HG03354 (cell line): ENCODE results near the gene SLC30A5.

Source experiments
- ATAC-seq: cut with Tn5 transposase; IDR thresholded peaks from one replicate; pipeline ENCODE4 v1.9.1; 2021; ENCODE audit warnings: mild to moderate bottlenecking; ENCODE audit not compliant: unreplicated experiment, poor library complexity, severe bottlenecking

Gene SLC30A5

DNA sequence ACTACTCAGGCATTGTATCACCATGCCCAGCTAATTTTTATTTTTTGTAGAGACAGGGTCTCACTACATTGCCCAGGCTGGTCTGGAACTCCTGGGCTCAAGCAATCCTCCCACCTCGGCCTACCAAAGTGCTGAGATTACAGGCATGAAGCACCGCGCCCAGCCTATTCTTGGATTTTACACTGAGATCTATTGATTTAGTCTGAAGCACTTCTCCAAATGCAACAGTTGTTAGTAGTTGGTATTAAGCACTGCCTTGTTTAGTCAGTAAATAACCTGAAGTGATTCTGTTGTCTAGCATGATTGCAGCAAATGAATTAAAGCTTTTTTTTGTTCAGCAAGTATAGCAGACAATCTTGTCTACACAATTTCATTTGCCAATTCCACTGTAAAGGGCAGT is 64.2 kb downstream of the SLC30A5 start:
- ATAC-seq: no peak

DNA sequence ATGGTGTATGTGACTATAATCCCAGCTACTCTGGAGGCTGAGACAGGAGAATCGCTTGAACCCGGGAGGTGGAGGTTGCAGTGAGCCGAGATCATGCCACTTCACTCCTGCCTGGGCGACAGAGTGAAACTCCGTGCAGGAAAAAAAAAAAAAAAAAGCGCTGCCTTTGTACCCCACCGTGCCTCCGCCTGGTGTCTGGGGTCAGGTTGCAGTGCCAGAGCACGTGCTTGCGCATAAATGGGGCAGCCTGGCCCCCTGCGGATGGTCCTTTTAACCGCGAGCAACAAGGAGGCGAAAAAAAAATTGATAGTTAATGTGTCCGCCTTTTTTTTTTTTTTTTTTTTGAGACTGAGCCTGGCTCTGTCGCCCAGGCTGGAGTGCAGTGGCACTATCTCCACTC is 66.8 kb downstream of the SLC30A5 start:
- no peak for ATAC-seq

DNA sequence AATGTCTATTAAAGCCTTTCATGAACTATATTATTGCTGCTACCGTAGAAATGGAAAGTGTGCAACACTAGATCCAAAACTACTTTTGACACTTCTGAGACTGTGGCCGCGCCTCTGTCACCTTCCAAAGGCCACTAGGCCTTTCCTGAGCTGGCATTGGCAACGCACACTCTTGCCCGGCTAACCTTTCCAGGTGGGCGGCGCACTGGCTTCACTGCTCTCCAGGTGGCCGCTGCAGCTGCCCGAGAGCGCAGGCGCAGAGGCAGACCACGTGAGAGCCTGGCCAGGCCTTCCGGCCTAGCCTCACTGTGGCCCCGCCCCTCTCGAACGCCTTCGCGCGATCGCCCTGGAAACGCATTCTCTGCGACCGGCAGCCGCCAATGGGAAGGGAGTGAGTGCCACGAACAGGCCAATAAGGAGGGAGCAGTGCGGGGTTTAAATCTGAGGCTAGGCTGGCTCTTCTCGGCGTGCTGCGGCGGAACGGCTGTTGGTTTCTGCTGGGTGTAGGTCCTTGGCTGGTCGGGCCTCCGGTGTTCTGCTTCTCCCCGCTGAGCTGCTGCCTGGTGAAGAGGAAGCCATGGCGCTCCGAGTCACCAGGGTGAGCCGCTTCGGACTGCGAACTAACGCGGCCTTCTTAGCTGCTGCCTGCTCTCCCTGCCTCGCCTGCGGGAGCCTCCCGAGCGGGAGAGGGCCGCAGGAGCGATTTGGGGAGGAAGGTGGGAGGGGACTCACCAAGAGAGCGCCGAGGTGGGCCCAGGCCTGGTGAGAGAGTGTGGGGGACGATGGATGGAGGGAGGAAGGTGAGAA is 73.1 kb downstream of the SLC30A5 start, which contains the start of gene CCNB1:
TSS of gene CCNB1 (plus strand) at position 465 of the 807 bp plus-strand sequence. CDS start at position 578, 113 bp downstream.
- ATAC-seq: peak; percentile 99

DNA sequence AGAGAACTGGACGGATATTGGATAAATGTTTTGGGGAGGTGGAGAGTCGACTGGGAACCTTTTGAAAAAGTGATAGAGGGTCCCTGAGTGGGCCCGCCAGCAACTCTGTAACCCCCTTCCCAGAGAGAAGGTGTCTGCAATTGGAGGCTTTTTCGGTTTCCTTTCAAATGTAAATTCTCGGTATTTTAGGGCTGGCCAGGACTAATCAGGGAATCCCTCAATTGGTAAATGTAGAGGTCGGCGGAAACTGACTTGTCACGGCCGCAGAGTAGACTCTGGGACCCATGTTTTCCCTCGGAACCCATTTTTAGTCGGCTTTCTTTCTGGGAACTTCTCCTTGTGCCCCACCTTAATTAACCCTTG is 73.7 kb downstream of the SLC30A5 start:
- ATAC-seq: no peak

DNA sequence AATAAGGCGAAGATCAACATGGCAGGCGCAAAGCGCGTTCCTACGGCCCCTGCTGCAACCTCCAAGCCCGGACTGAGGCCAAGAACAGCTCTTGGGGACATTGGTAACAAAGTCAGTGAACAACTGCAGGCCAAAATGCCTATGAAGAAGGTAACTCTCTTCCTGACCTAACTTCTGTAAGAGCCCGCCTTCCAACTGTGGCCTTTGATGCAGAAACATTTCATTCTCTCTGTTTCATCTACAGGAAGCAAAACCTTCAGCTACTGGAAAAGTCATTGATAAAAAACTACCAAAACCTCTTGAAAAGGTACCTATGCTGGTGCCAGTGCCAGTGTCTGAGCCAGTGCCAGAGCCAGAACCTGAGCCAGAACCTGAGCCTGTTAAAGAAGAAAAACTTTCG is 74.1 kb downstream of the SLC30A5 start:
- ATAC-seq: no peak

DNA sequence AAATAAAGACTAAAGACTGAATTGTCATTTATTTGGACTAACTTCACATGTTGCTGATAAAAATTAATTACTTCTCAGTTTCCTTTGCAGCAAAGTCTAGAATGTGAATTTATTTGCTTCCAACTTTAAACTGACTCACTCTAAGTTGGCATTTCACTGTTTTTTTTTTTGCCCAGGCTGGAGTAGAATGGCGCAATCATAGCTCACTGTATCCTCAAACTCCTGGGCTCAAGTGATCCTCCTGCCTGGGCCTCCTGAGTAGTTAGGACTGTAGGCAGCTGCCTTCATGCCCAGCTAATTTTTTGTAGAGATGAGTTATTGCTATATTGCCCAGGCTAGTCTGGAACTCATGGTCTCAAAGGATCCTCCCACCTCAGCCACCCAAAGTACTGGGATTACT is 76.7 kb downstream of the SLC30A5 start:
- ATAC-seq: no peak

DNA sequence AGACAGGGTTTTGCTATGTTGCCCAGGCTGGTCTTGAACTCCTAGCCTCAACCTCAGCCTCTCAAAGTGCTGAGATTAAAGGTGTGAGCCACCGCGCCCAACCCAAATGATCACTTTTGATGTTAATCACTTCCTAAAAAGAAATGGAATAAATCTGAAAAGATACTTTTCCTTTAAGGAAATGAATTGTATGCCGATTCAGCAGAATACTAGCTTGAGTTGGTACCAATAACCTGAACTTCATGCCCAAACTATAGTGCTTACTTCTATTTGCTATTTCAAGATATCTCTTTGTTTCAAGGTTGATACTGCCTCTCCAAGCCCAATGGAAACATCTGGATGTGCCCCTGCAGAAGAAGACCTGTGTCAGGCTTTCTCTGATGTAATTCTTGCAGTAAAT is 77.2 kb downstream of the SLC30A5 start:
- no peak for ATAC-seq
